Stimulated activated CD8-positive, alpha-beta memory T cell treated with anti-CD3 and anti-CD28 coated beads, Interleukin-2, amount 100 ng/mL, for 1 hour (primary cell): Measurements from ENCODE around the gene HLA-DOA.

Experiments
- DNase-seq, 2 donors: peaks; one replicate each; pipeline ENCODE4 v3.0.0-alpha.2; 2020; ENCODE audit warnings: low read depth in 2 of 2

HLA-DOA gene

DNA sequence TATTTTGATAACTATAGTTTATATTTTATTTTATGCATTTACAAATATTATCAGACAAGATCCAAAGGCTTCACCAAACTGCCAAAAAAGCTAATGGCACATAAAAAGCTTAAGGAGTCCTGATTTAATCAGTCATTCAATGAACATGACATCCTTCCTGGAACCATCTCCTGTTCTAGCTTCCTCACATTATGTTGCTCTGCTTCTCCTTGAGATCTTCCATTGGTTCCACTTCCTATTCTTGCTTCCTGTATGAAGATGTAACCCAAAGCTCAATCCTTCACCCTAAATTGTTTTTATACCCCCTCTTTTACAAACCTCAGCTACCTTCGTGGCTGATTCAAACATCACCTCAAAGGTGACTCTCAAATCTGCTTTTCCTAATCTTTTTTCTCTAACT is 45.5 kb downstream of the HLA-DOA start:
- no peak for DNase-seq

DNA sequence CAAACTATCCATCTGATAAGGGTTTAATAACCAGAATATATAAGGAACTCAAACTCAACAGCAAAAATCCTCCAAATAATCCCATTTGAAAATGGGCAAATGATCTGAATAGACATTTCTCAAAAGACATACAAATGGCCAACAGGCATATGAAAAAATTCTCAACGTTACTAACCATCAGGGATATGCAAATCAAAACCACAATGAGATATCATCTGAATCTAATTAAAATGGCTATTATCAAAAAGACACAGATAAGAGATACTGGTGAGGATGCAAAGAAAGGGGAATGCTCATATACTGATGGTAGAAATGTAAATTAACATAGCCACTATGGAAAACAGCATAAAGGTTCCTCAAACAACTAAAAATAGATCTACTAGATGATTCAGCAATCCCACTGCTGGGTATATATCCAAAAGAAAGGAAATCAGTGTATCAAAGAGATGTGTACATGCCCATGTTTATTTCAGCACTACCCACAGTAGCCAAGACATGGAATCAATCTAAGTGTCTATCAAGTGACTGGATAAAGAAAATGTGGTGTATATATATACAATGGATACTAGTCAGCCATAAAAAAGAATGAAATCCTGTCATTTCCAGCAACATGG is 47.1 kb downstream of the HLA-DOA start:
- DNase-seq = no peak

DNA sequence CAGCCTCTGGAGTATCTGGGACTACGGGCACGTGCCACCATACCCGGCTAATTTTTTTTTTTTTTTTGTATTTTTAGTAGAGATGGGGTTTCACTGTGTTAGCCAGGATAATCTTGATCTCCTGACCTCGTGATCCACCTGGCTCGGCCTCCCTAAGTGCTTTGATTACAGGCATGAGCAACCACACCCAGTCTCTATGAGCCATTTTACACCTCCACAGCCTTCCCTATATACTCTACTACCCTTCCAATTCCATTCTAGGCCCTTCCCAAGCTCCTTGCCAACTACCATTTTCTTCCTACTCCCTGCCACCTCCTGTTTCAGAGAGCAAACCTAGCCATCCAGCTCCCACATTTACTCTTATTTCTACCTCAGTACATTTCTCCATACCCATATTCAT is 48.8 kb downstream of the HLA-DOA start:
- DNase-seq = no peak

DNA sequence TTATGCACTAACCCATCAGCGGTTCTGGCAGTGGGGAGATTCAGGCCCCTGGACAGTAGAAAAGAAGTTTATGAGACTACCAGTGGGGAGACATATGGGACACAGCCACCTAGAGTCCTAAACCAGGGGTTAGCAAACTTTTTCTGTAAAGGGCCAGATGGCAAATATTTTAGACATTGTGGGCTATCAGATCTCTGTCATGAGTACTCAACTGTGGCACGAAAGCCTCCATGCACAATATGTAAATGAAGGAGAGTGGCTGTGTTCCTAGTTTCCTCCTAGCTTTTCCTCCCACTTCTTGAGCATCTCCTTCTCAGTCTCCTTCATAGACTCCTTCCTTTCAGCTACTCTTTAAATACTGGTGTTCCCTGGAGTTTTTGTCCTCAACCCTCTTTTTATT is 53.2 kb downstream of the HLA-DOA start:
- no peak for DNase-seq

DNA sequence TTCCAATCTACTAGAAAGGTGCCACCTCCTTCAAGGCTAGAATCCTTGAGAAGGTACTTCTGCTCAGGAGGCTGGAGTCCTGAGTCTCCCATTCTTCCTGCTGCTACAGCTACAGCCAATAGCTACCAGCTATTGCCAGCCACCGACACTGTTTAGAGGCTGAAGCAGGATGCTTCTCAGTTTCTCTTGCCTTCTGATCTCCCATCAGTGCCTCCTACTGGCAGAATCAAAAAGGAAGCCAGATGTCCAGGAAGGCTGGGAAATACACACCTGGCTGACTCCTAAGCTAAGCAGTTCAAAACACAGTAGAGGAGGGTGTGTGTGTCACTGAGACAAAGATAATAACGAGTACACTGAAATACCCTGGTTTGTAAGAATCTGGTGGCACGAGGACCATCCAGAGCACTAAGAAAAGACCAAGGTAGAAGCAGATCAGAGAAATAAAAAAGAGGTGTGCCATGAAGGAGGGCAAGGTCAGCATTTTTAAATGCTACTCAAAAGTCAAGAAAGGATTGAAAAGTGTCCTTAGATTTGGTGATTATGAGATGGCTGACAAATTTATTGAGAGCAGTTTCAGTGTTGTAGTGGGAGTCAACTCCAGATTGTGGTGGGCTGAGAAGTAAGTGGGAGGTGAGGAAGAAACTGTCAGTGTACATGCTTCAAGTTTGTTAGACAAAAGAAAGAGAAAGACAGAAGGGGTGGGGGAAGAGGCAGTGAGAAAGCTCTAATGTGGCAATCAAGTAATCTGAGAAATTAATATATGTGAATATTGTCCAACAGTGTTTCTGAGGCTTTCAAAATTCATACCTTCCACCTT is 54.2 kb downstream of the HLA-DOA start:
- no peak for DNase-seq

DNA sequence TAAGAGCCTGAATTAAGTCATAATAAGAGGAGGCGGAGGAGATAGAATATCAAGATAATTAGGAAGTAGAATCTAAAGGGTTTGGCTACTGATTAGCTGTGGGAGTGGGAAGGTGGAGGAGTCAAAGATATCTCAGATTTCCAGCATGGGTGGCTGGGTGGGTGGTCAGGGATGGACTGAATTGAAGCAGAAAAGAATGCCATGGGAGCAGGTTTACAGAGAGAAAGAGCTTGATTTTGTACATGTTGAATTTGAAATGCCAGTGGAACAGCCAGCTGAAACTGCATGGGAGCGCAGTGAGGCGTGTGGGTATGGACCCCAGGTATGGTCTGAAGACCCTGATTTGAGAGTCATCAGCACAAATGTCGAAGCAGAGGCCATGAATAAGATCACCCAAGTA is 55.1 kb downstream of the HLA-DOA start:
- no peak for DNase-seq
